HG03060 (cell line): Measurements from ENCODE around the gene MYBPHL.
"Not testable (repeated sequence)": the region's sequence is repeated elsewhere in the genome, so short reads cannot be mapped to it uniquely, and the experiment has no call there.

Experiments
- ATAC-seq: cut with Tn5 transposase; IDR thresholded peaks from one replicate; pipeline ENCODE4 v1.9.1; 2021; ENCODE audit warnings: low read depth, moderate number of reproducible peaks; ENCODE audit not compliant: unreplicated experiment

The MYBPHL gene

DNA sequence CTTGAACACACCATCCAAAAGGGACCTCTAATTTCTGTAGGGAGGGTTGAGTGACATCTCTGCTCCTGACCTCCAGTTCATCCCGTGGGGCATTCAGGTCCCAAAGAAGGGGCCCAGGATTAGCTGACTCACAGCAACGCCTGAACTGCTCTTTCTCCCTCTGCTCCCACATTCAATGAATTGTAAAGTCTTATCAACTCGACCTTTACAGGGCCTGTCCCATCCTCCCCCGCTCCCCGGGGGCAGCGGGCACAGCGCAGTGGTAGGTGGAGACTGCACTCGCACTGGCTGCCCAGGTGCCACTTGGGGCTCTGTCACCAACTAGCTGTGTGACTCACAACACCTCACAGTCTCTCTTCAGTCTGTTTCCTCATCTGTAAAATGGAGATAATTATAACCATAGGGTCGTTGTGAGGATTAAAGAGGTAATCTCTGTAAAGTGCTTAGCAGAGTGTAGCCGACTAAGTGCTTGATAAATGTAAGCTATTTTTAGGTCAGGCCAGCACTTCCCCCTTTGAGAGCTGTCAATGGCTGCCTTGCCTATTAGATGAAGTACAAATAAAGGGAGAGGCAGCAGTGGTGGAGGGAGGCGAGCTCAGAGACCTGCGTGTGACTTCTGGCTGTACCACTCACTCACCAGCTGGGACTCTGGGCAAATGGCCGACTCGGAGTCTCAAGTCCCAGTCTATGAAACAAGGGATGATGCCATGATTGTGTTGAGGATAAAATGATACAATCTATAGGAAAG is 637 bp upstream of the MYBPHL start:
- ATAC-seq: no peak

DNA sequence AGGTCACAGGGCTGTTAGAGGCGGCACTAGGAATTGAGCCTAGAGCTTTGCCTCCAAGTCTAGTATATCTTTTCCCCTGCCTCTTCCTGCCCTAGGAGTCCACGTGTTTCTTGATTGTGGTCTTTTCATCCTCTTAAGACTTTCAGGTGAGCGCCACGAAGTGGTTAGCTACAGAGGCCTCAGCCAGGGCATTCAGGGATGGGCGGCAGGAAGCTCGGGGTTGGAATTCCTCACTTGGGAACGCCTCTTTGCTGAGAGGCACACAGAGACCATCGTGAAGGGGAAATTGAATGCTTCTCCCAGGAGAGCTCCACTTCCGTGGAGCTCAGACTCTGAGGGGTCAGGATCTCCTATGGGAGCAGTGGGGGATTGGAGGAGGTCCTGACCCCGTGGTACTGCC is 820 bp downstream of the MYBPHL start:
- ATAC-seq: not testable (repeated sequence)

DNA sequence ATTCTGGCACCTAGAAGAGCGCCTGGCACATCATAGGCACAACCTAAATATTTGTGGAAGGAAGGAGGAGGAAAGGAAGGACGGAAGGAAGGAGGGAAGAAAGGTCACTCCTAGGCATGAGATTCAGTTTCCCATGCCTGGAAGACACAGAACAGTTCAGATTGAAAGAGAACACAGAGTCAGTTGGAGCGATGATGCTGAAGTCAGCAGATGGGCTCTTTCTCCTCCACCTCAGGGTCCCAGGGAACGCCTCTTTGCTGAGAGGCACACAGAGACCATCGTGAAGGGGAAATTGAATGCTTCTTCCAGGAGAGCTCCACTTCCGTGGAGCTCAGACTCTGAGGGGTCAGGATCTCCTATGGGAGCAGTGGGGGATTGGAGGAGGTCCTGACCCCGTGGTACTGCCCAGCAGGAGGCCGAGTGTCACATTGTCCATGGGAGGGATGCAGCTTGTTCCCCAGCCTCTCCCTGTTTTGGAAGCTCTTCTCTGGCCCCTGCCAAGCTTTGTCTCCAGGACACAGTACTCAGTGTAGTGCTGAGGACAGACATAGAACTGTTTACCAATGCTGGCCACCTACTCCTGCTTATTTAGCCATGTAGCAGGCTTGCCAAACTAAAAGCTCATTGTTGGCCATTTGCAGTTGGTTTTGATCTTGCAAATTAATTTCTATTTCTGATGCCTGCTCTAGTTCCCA is 2.4 kb downstream of the MYBPHL start:
- no peak for ATAC-seq

DNA sequence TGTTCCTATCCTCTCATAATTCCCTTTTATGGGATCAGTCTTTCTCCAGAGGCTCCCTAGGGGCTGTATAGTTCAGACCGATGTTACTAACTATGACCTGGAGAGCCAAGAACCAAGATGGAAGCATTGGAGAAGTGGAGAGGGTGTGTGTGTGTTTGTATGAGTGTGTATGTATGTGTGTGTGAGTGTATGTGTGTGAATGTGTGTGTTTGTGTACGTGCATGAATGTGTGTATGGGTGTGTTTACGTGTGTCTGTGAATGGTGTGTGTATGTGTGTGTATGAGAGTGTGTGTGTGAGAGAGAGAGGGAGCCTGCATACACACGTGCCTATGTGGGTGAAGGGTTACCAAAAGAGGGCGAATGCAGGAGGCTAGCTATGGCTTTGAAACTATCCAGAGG is 4.9 kb downstream of the MYBPHL start:
- no peak for ATAC-seq

DNA sequence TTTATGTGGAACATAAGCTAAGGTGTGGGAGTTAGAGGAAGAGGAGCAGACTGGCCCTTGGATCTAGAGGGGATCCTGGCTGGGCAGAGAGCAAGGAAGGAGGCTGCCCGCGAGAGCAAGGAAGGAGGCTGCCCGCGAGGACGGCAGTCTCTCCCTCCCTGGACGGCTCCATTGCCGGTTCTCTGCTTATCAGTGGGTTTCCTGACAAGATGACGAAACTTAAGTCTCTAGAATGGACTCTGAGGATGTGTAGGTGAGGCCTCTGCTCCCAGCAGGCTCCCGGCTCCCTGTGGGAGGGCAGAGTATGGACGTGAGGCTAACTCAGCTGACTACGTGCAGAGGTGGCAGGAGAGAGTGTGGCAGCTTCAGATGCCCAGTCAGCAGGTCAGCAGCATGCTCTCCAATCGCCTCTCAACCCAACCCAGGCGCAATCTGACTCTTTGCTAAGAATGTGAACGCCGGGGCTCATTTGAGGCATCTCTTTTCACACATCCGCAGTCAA is 6.1 kb downstream of the MYBPHL start:
- no peak for ATAC-seq

DNA sequence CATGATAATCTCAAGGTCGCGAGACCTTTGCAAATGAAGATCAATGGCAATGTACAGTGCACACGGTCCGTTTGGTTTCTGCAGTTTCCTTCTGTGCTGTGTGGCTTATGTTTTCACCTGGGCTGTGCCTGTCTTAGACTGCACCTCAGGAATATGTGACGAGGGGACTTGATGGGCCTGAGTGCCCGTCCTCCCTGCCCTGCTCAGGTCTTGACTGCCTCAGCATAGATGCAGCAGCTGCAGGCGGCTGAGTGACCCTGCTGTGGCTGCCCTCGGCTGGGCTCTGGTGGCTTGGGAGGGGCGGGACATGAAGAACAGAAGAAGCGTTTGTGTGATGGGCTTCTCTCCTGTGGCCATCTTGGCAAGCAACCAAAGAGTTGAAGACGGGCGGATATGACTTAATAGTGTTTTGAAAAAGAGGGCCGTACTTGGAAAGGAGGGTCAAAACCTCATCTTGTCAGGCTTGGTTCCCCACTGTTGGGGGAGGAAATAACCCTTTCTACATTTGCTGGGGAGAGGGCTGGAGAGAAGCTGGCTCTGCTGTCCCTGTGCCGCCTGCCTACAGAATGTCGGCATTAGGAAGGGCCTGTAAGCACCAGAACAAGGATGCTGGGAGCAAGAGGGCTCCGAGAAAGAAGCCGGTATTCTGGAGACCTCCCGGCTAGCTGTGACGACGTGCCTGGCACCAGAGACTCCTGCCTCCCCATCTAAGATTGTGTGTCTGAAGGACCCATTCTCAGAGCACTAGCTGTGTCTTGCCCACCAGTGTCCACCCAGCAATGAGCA is 7.1 kb downstream of the MYBPHL start:
- no peak for ATAC-seq

DNA sequence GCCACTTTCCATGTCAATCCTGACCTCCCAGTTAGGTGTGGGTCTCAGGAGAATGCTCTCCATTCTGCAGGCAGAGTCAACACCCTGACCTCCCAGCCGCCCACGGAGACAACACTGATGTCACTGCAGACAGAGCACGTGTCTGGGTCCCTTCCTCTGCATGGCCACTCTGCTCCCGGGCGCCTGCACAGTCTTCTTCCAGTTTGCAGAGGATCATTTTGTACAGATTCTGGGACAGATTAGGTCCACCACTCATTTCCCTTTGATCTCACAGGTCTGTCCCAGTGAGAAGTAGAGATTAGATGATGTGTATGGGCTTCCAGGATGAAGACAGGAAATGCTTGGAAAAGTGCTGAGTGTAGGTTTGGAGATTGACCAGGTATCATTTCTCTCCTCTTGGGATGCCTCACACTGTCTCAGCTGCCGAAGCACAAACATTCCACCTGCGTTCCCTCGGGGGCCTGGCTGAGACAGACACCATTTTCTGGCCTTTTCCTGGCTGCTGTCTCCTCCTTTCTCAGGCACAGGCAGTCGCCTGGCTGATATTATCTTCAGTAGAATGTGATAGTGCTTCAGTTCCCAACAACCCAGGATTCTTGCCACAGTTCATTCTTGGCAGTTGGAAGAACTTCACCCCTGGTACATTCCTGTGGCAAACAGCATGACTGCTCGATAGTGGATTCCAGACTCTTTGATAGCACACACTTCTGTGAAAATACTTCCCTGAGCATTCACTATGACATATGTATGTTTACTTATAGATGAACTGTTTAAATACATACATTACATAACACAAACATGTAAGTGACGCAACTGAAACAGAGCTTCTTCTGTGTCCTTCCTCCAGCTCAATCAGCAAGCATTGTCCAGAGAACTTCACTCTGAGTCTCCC is 7.9 kb downstream of the MYBPHL start:
- ATAC-seq: no peak

DNA sequence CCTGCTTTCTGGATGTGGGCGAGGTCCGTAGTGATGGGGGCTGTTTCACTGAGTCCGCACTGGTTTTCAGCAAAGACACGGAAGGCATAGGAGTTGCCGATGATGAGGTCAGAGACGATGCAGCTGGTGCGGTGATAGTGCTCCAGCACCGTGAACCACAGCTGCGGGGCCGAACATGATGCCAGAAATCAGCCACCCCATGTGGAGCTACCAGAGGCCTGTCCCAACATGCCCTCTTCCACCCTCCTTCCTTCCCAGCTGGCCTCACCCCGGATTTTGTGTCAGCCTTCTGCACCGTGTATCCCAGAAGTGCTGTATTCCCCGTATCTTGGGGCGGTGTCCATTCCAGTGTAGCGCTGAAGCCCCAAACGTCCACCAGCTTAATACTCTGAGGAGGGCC is 10.0 kb downstream of the MYBPHL start:
- ATAC-seq: no peak

DNA sequence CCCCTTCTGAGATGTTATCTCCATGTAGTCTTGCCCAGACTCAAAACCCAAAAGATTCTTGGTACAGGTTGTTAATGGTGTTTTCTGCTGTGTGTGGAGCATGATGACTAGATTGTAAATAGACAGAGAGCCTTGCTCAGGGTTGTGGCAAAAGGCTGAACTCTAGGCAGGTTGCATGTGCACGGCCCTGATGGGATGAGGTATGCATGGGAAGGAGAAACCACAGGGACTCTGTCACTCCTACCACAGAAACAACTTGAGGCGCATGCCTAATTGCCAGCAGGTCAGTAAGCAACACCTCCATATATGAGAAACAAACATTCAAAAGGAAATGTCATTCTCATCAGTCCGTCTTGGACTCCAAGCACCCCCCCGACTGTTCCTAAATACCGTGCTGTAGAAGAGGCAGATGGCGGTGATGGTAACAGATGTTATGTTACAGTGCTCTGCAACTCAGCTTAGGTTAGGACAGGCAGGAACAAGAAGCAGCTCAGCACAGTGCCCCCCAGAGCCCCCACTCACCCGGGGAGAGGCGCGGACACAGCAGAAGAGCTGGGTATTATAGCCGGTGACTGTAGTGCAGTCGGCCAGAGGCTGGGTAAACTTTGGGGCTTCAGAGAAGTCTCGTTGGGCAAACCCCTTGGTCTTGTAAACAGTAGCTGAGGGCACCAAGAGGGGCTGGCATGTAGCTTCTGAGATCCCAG is 10.9 kb downstream of the MYBPHL start:
- ATAC-seq: no peak

DNA sequence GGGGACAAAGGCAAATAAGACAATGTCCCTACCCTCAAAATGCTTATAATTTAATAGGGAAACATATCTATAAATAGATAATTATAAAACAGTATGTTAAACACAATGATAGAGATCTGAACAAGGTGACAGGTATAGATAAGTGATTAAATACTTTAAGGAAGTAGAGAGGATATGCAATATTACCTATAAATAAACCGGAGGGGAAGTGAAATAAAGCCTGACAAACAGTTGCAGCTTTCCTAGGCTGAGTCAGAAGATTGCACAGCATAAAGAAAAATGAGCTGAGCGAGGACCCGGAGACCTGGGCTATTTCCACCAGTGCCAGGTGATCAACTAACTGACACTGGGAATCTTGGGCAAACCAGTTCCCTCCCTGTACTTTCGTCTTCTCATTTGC is 12.3 kb downstream of the MYBPHL start:
- no peak for ATAC-seq

DNA sequence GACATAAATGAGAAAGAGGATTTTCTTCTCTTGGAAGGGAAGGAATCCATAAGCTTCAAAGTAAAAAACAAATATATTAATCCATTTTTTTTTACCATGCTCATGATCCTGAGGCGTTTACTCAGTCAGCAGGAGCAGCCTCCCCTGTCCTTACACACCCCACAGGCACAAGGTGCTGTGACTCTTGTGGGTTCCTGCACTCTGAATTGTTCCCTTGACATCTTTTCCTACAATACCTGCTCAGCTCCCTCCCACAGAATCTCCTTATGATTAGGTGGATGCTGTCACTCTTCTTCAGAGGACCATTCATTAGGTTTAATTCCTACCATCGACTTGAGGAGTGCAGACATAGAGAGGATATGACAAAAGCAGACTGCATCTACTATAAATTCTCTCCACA is 13.8 kb downstream of the MYBPHL start:
- no peak for ATAC-seq

DNA sequence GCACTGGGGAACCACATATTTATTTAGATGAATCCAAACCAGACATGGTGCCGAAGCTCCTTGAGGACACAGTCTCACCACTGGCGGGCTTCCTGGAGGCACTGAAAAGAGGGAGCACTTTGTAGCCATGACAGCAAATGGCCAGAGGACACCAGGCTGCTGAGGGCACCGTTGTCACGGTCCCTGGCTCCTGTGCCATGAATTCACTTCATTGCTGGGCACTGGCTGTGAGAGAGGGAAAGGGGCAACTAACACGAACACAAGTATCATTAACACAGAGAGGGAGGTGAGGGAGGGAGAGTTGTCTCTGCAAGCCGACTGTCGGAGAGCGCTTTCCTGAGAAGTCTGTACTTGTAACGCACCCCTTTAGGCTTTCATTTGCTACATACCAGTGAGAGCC is 14.4 kb downstream of the MYBPHL start:
- ATAC-seq: no peak

DNA sequence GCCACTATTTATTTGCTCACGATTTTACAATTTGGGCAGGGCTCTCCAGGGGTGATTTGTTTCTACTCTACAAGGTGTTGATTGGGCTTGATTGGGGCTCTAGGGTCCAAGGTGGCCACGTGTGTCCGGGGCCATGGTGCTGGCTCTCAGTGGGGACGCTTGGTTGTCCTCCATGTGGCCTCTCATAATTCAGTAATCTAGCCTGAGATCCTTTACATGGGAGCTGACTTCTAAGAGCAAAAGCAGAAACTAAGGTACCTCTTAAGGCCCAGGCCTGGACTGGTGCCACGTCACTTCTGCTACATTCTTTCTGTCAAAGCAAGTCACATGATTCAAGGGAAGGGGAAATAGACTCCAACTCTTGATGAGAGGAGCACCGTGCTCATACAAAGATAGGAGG is 15.8 kb downstream of the MYBPHL start:
- ATAC-seq: no peak

DNA sequence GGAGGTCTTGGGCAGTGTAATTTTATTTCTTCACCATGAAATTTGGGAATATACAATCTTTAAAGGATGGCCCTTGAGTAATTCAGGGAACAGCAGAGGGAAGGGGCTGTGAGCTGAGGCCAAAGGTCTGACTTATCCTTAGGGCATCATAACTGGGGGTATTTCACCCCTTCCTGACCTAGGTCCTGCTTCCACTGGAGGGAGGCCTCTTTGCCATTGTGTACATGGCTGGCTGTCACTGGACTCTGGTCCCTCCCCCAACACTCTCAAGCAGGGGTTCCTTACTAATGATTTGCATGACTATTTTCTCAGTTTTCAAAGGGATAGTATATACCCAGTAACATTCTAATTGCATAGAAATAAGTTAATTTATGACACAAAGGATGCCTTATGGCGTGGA is 16.7 kb downstream of the MYBPHL start:
- no peak for ATAC-seq

DNA sequence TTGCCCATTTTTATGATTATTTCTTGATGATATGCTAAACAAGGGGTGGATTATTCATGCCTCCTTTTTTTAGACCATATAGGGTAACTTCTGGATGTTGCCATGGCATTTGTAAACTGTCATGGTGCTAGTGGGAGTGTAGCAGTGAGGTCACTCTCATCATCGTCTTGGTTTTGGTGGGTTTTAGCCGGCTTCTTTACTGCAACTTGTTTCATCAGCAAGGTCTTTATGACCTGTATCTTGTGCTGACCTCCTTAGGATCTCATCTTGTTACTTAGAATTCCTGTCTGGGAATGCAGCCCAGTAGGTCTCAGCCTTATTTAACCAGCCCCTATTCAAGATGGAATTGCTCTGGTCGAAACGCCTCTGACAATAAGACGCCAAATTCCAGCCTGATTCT is 20.0 kb downstream of the MYBPHL start:
- ATAC-seq: not testable (repeated sequence)

DNA sequence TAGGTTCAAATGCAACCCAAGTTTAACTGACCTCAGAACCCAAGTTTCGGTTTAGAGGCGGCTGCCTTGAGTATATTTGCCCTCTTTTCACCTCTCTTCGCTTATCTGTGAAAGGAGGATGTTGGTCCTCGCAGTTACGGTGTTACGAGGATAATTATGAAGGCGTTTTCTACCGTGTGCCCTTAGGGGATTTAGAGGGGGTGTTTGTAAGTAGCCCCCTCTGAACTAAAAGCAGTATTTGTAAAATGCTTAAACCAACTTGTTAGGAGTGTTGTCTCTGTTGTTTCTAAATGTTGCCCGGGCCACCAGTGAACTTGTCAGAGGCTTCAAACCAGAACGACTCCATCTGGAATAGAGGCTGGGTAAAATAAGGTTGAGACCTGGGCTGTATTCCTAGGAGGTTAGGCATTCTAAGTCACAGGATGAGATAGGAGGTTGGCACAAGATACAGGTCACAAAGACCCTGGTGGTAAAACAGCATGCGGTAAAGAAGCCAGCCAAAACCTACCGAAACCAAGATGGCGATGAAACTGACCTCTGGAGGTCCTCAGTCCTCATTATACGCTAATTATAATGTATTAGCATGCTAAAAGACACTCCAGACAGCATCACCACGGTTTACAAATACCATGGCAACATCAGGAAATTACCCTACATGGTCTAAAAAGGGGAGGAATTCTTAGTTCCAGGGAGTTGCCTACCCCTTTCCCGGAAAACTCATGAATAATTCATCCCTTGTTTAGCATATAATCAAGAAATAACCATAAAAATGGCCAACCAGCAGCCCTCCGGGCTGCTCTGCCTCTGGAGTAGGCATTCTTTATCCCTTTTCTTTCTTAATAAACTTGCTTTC is 22.8 kb downstream of the MYBPHL start:
- ATAC-seq: peak; percentile 9

DNA sequence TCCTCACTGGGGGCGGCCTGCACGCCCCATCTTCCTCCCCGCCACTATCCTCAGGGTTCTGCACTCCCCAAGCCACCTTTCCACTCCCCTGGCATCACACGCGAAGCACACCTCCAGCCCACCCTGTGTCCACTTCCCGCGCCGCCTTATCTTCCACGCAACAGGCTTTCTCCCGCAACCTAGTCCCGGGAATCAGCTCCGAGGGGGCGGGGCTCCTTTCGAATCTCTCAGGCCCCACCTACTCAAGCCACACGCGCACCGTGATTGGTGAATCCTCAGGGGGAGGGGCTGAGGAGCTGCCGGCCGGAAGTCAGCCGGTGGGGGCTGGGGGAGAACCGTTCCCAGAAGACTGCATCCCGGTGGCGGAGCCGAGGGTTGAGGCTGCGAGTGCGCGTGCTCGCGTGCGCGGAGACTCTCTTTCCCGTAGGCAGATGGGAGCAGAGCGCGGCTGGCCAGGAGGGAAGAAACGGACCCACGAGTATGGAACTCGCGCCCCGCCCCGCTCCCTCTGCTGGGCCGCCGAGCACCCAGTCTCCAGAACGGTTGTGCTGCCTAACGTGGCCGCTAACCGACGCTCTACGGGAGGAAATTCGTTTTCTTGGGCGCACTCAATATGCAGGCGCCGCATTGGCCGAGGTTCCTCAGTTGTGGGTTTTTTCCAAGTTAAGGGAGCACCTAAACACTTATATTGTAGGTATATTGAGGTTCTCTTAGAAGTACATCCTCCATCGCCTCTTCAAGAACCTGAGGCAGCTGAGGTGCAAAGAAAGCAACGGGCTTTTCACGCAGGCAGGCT is 23.7 kb downstream of the MYBPHL start, which contains the start of gene PSRC1:
PSRC1 (minus strand) TSS at position 194 of the 796 bp plus-strand sequence.
- ATAC-seq: peak; percentile 57

DNA sequence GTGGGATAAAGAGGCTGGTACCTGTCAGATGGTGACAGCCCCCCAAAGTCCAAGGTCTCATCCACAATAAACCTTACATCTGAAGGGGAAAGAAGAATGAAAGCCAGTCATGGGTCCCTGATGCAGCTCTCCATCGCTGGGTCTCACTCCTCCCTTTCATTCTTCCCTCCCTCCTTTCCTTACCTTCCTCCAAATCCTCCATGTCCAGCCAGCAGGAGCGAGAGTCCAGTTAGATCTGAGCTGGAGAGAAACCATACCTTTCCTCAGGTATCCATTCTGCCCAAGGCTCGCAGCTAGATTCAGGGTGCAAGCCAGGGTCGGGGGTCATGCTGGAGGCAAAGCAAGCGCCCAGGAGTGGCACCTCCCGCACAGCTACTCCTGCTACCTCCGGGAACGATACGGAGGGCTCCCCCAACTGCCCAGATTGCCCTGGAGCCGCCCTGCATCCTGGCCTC is 24.3 kb downstream of the MYBPHL start:
- no peak for ATAC-seq
